NCI-H146 (cell line): ENCODE data around the gene ALG14.
A peak's percentile ranks its signal among the peaks of the same experiment; 100 is the strongest.
"Not testable (repeated sequence)": the region's sequence is repeated elsewhere in the genome, so short reads cannot be mapped to it uniquely, and the experiment has no call there.

Experiments
- DNase-seq: peaks from one replicate; lab custom pipeline; 2025; lab: John Stamatoyannopoulos, UW

The ALG14 gene

GRCh38 chr1:94953746-94954145 is 119.0 kb downstream of the ALG14 start:
- DNase-seq = no peak

DNA sequence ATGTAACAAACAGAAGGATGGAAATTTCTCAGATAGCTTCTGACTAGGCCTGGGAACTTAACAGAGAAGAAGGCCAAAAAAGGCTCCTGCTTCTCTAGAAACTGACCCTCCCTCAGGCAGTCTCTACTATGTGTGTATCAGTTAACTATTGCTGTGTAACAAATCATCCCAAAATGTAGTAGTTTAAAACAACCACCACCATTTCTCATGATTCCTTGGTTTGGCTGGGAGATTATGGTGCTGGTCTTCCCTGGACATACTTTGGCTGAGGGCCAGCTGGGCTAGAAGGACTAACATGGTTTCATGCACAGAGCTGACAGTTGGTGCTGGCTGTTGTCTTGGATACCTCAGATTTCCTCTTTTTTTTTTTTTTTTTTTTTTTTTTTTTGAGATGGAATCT is 119.6 kb downstream of the ALG14 start:
- no peak for DNase-seq

GRCh38 chr1:94952539-94952938 is 120.2 kb downstream of the ALG14 start:
- DNase-seq = no peak

DNA sequence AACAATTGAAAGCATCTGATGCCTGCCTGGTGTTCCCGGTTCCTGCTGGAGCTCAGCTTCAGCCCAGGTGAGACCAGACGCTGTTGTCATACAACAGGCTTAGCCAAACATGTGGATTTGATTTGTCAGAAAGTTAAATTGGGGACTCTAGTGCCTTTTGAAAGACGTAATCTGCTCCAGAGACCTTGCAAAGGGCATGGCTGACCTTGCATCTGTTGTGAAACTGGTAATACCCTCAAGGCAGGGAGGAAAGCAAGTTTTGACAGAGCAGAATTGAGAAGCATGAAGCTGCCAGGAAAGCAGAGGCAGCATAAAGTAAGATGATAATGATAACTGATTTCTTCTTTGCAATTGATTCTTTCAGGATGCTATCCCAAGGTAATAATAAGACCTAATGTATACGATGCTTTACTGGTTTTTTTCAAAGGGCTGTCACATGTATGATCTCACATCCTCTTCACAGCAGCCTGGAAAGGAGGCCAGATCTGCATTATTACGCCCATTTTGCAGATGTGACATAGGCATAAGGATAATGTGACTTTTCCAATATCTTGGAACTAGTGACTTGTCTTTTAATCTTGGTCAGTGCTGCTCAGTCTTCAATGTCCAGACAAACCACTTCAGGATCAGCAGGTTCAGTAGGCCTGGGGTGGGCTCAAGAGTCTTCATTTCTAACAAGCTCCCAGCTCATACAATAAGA is 121.1 kb downstream of the ALG14 start:
- DNase-seq = no peak

GRCh38 chr1:94951046-94951445 is 121.7 kb downstream of the ALG14 start:
- DNase-seq = no peak

DNA sequence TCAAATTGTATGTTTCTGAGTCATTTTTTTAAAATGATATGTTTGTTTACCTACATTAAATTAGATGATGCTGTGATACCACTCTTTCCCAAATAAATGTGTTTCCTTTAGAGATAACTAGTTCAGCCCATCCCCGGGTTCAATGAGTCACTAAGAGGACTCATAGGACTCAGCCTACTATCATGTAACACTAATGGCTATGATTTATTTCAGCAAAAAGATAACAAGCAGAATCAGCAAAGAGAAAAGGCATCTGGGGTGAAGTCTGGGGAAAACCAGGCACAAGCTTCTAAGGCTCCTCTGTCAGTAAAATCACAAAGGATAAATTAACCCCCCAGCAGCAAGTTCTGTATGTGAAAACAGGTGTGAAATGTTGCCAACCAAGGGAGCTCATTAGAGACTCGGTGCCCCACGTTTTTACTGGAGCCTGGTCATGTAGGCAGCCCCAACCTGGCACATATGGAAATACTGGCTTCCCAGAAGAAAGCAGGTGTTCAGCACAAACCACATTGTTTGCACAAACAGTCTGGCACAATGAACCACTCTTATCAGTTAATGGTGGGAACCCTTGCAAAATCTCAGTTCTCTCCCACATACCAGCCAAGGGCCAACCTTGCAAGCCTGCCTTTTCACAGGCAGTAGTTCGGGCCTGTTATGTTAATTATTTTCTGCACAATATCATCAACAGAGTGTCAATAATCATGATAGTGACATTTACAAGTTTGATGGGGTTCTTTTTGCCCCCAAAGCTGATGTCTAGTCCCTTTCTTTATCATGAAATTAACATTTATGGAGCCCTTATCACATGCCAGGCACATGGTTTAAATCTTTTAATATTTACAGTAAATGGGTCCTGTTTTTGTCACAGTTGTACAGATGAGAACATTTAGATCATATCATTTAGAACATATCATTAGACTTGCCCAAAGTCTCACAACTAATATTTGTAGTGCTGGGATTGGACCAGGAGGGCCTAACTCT is 122.8 kb downstream of the ALG14 start:
- DNase-seq = peak; percentile 89

- no peak for DNase-seq
These were observed 125.3 kb downstream of the ALG14 start for GRCh38 chr1:94947437-94947836.

DNA sequence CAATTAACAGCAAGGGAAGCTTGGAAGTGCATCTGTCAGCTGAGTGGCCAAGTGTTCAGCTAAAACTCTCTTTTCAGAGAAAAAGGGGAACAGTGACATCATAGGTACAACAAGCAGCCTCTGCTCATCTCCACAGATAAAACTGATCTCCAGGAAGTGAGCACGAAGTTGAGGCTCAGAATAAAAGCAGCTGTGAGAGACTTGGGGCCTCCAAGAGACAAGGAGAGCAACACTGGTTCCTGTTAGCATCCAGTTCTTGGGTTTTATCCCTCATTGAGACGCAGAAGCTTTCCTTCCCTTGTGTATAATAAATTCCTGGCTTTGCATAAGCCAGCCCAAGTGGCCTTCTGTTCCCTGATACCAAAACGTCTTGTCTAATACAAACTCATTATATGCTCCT is 125.9 kb downstream of the ALG14 start:
- DNase-seq = no peak

DNA sequence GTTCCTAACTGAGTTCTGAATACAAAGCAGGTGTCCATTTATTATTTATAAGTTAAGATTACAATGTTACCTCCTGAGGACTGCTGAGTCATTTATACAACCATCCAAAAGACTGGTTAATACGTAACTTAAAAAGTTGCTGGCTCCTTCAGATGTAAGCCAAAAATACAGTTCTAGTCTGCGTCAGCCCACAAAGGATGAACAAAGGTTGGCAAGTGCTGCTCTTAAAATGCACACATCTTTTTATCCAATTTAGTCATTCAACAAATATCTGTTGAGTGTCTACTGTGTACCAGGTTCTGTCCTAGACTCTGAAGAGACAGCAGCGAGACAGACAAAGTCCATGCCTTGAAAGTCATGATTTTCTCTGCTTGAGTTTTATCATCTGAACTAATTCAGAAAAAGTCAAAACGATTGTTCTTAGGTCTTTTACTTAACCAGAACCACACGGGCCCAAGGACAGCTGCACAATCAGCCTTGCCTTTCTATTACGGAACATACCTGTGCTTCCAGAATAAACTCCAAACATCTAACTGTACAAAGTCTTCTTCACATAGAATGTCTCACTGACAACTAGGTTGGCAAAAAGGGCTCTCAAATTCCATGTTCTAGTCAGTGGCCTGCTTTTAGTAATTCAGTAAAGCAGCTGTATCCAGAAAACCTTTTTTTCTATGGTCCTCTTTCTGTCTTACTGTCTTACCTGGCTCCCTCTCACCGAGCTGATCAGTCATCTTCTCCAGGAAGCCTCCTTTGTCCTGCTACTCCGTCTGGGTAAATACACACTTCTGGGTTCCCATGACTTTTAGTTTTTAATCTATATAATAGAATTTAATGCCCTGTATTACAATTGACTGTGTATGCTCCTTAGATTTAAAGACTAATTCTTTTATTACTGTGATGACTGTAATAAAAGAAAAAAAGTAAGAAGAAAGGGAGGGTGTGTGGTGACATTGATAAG is 130.3 kb downstream of the ALG14 start:
- no peak for DNase-seq

DNA sequence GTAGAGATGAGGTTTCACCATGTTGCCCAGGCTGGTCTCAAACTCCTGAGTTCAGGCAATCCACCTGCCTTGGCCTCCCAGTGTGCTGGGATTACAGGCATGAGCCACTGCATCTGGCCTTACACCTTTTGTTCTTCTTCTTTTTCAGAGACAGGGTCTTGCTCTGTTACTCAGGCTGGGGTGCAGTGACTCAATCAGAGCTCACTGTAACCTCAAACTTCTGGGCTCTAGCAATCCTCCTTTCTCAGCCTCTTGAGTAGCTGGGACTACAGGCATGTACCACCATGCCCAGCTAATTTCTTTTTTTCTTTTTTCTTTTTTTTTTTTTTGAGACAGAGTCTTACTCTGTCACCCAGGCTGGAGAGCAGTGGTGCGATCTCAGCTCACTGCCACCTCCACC is 131.3 kb downstream of the ALG14 start:
- DNase-seq = not testable (repeated sequence)

DNA sequence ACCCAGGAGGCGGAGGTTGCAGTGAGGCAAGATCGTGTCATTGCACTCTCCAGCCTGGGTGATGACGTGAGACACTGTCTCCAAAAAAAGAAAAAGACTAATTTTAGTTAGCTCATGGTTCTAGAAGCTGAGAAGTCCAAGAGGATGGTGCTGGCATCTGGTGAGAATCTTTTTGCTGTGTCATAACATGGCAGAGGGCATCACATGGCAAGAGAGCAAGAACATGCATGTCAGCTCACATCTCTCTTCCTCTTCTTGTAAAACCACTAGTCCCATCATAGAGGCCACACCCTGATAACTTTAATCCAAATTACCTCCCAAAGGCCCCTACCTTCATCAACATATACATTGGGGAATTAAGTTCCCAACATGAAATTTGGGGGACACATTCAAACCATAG is 132.0 kb downstream of the ALG14 start:
- DNase-seq = no peak

- DNase-seq = no peak
These were observed 134.9 kb downstream of the ALG14 start for GRCh38 chr1:94937820-94938219.

DNA sequence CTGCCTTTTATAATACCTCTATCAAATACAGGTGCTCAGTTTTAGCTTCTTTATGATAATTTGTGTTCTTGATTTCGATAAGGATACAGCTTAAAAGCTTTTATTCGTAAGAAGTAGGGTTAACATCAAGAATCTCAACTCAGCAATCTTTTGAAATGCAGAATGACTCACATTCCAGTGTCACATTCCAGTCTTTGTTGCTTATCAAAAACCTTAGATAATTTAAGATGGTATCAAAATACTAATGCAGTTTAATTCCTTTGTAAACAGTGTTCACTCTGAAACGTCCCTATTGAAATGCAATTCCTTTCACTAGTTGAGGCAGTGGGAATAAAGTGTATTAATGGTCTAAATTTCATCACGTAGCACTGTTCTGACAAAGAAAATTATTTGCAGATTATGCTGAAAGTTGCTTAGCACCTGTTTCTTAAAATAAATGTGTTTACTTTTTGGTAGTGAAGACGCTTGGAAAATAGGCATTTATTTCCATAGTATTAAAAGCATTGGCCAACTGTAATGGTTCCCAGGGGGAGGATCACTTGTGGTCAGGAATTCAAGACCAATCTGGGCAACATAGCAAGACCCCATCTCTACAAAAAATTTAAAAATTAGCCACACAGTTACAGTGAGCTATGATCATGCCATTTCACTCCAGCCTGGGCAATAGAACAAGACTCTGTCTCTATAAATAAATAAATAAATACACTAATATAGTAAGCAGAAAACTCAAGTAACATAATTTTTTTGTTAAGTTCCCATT is 135.7 kb downstream of the ALG14 start:
- no peak for DNase-seq

- DNase-seq = no peak
These were observed 137.3 kb downstream of the ALG14 start for GRCh38 chr1:94935476-94935875.

- no peak for DNase-seq
These were observed 137.7 kb downstream of the ALG14 start for GRCh38 chr1:94935034-94935433.

GRCh38 chr1:94934551-94934950 is 138.2 kb downstream of the ALG14 start:
- no peak for DNase-seq

GRCh38 chr1:94931254-94931841 is 141.4 kb downstream of the ALG14 start:
- no peak for DNase-seq

GRCh38 chr1:94929351-94930217 is 143.2 kb downstream of the ALG14 start:
- DNase-seq = no peak

DNA sequence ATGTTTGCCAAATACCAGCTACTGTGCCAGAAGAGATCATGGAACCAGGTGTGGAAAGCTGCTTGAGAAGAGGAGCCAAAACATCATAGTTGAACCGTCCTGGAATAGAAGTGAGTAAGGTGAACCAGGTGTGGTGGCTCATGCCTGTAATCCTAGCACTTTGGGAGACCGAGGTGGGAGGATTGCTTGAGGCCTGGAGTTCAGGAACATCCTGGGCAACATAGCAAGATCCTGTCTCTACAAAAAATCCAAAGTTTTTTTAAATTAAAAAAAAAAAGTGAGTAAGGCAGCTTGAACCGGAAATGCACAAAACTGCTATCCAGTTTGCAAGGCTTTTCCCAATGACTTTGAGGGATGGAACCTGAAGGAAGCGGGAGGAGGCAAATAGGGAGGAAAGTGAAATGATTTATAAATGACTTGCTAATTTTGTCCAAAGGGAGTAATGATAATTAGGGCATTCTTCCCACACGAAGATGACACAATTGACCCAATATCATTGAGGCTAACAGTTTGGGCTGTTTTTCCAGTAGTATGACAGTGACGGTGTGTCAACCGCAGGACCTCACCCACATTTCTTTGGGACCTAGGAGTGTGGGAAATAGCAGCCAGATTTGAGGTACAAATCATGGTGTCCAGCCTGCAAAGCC is 144.3 kb downstream of the ALG14 start:
- DNase-seq = no peak
